HepG2 (cell line): ENCODE data around the gene VEPH1.

Experiments used
- ATF1 ChIP-seq: IDR thresholded peaks from 2 replicates; pipeline ENCODE4 v1.6.1; 2016; ENCODE audit warnings: mild to moderate bottlenecking, control low read depth
- CBX5 ChIP-seq: sonication (generic); formaldehyde crosslinking; IDR thresholded peaks from 2 replicates; pipeline ENCODE4 v1.4.0; 2020; ENCODE audit warnings: missing genetic modification reagents, borderline replicate concordance
- CEBPB ChIP-seq: IDR thresholded peaks from 2 replicates; pipeline ENCODE4 v1.6.1; 2011; ENCODE audit warnings: low read depth, low read length, improper control_type of control experiment, borderline replicate concordance
- FOXK1 ChIP-seq: sonication (generic); formaldehyde crosslinking; IDR thresholded peaks from 2 replicates; pipeline ENCODE4 v1.4.0; 2020; ENCODE audit warnings: low read depth, missing genetic modification reagents, borderline replicate concordance
- KMT2B ChIP-seq: IDR thresholded peaks from 2 replicates; pipeline ENCODE4 v1.6.1; 2016; ENCODE audit warnings: missing genetic modification reagents, missing compliant biosample characterization
- NONO ChIP-seq, 2 experiments: fragments of 450-650 bp in 1 of 2; sonication (generic) in 1 of 2; formaldehyde crosslinking in 1 of 2; IDR thresholded peaks in 1 of 2; conservative IDR thresholded peaks in 1 of 2; 2 replicates each; pipeline versions ENCODE4 v1.6.1 to v1.8.0; 2017 to 2022; ENCODE audit warnings: mild to moderate bottlenecking in 1 of 2, missing genetic modification reagents in 1 of 2, moderate library complexity in 1 of 2
- TF ChIP-seq, protein P1 (sequence below): sonication (generic); formaldehyde crosslinking; IDR thresholded peaks from 2 replicates; pipeline ENCODE4 v1.5.0; 2020; ENCODE audit warnings: missing genetic modification reagents

DNA sequence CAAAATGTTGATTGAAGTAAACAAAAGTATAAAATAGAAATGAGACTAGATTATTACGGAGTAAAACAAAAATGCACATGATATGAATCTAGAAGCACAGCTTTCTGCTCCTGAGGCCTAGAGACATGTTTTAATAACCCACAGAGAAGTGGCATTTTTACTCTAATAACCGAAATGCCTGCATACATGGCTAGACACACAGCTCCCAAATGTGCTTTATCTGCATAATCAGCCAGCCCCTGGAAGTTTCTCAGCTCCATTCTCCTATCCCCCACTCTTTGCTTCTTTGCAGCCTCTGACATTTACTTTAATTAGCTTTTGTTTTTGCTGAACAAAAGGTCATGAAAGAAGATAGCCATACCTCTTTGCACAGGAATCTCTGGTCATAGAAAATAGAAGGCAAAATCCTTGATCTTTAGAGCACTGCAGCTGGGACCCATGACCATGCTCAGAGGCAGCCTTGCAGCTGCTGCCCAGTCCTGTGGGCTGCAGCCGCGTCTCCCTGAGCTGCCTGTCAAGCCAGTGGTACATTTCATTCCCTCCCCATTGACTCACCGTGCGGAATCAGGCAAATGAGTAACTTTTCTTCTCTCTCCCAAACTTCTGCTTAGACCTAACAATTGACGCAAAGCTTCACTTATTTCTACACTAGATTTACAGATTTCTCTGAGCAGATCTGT is at the start of gene VEPH1:
- TF ChIP-seq FOXK1 (CRISPR knock-in tag) (no peak), KMT2B (CRISPR knock-in tag) (no peak), NONO (IDR thresholded peaks at IDR 0.05) (no peak), NONO (CRISPR knock-in tag; conservative IDR thresholded peaks at IDR 0.05) (no peak), ATF1 (CRISPR knock-in tag) (no peak), CEBPB (no peak), CBX5 (CRISPR knock-in tag) (no peak)
- TF ChIP-seq, protein P1, sequence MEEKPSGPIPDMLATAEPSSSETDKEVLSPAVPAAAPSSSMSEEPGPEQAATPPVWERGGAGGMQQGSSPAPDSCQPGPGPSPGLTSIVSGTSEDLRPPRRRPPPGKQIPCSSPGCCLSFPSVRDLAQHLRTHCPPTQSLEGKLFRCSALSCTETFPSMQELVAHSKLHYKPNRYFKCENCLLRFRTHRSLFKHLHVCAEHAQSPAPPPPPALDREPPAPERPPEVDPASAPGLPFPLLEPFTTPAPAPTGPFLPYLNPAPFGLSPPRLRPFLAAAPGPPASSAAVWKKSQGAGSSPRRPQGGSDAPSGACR (CRISPR knock-in tag) = no peak
